HepG2 (cell line): ENCODE data around the gene LRIG3. TPM values are rescaled to one million over a fixed set of nuclear protein-coding genes. Genes with fewer than 3 reads are reported as not detected.

Experiments used
- ATAC-seq: fragments of 200-7000 bp; cut with Tn5 transposase; 3 replicates; pipeline ENCODE4 v1.9.1; 2020; ENCODE audit warnings: mild to moderate bottlenecking, moderate library complexity
- BruUV-seq: library from RNA; stranded (reverse); fragments of 400-500 nt; replicated peaks from 2 replicates; lab custom pipeline; 2021; lab: Mats Ljungman, UMichigan
- CTCF ChIA-PET: fragments of 300-600 bp; formaldehyde crosslinking; extraction: SDS; loops from one replicate; lab custom pipeline; 2021; ENCODE audit warnings: low total read pairs, inconsistent platforms, low intra/inter-chr PET ratio; lab: Yijun Ruan, JAX
- POLR2A ChIA-PET: fragments of 350-600 bp; sonication (Branson Sonifier 250); formaldehyde crosslinking; loops from one replicate; lab custom pipeline; 2020; ENCODE audit warnings: antibody characterized with exemption, inconsistent platforms; lab: Yijun Ruan, JAX
- DNase-seq: peaks from one replicate; pipeline ENCODE4 v3.0.0-alpha.2; 2015; ENCODE audit warnings: low spot score
- FAIRE-seq: peaks from 3 replicates; lab custom pipeline; 2011; peaks lifted over from hg19 to GRCh38; lab: Jason Lieb, UNC
- H2AFZ ChIP-seq: one replicate; pipeline ENCODE4 v1.6.1; 2011; ENCODE audit warnings: low read length, inconsistent platforms
- H3K27ac ChIP-seq: fragments of 300-600 bp; 3 replicates; pipeline ENCODE4 v1.8.0; 2011; ENCODE audit warnings: mixed run types, mild to moderate bottlenecking, mixed read lengths, low read length, inconsistent platforms; ENCODE audit not compliant: insufficient read depth; ENCODE audit errors: extremely low read length
- H3K27me3 ChIP-seq, 2 experiments: fragments of 200-600 bp in 1 of 2; 2 replicates in 1 of 2; 3 replicates in 1 of 2; pipeline versions ENCODE4 v1.6.0 to v1.8.0; 2011; ENCODE audit warnings: low read length in 2 of 2, mild to moderate bottlenecking in 2 of 2, moderate library complexity in 2 of 2, inconsistent platforms in 1 of 2; ENCODE audit not compliant: insufficient read depth in 2 of 2, control insufficient read depth in 1 of 2
- H3K36me3 ChIP-seq, 2 experiments: fragments of 200-600 bp in 1 of 2; replicated peaks in 1 of 2; 2 replicates in 1 of 2; 3 replicates in 1 of 2; pipeline versions ENCODE4 v1.5.1 to v1.8.0; 2011; ENCODE audit warnings: low read length in 2 of 2, inconsistent platforms in 1 of 2; ENCODE audit not compliant: insufficient read depth in 2 of 2, control insufficient read depth in 1 of 2
- H3K4me1 ChIP-seq: 2 replicates; pipeline ENCODE4 v1.5.1; 2012; ENCODE audit warnings: low read length, inconsistent platforms; ENCODE audit not compliant: insufficient read depth
- H3K4me2 ChIP-seq: 2 replicates; pipeline ENCODE4 v1.6.0; 2011; ENCODE audit warnings: low read depth, low read length, inconsistent platforms
- H3K4me3 ChIP-seq, 3 experiments: fragments of 200-600 bp in 1 of 3; sonication (generic), shearing (Covaris generic) in 1 of 3; replicated peaks in 1 of 3; 2 replicates each; pipeline ENCODE4 v1.5.1; 2011 to 2016; ENCODE audit warnings: low read length in 3 of 3, inconsistent platforms in 2 of 3, low read depth in 2 of 3, mild to moderate bottlenecking in 2 of 3, control low read depth in 1 of 3, mixed read lengths in 1 of 3; ENCODE audit not compliant: insufficient read depth in 1 of 3
- H3K79me2 ChIP-seq: one replicate; pipeline ENCODE4 v1.6.1; 2011; ENCODE audit warnings: low read length, inconsistent platforms; ENCODE audit not compliant: insufficient read depth
- H3K9ac ChIP-seq: 2 replicates; pipeline ENCODE4 v1.6.0; 2011; ENCODE audit warnings: mild to moderate bottlenecking, low read depth, low read length, inconsistent platforms; ENCODE audit not compliant: insufficient read depth
- H3K9me3 ChIP-seq: 2 replicates; pipeline ENCODE4 v1.5.1; 2012; ENCODE audit warnings: mild to moderate bottlenecking, low read length
- H4K20me1 ChIP-seq: 2 replicates; pipeline ENCODE4 v1.6.0; 2011; ENCODE audit warnings: inconsistent platforms, mild to moderate bottlenecking, low read length, moderate library complexity; ENCODE audit not compliant: insufficient read depth
- ESRRA ChIP-seq: sonication (generic); formaldehyde crosslinking; IDR thresholded peaks from 2 replicates; pipeline ENCODE4 v1.5.1; 2020; ENCODE audit warnings: mild to moderate bottlenecking, low read depth, missing genetic modification reagents
- HBP1 ChIP-seq: IDR thresholded peaks from 2 replicates; pipeline ENCODE4 v1.6.1; 2016; ENCODE audit warnings: low read depth, control low read depth
- HNF1B ChIP-seq: sonication (generic); formaldehyde crosslinking; IDR thresholded peaks from 2 replicates; pipeline ENCODE4 v1.5.1; 2020; ENCODE audit warnings: mild to moderate bottlenecking, moderate library complexity, missing genetic modification reagents
- HNF4A ChIP-seq: sonication (generic); formaldehyde crosslinking; IDR thresholded peaks from 2 replicates; pipeline ENCODE4 v1.4.0; 2020; ENCODE audit warnings: missing genetic modification reagents
- KLF15 ChIP-seq: sonication (generic); formaldehyde crosslinking; IDR thresholded peaks from 2 replicates; pipeline ENCODE4 v1.8.1; 2023; ENCODE audit warnings: borderline replicate concordance, mild to moderate bottlenecking, inconsistent platforms, missing genetic modification reagents, mixed read lengths
- KLF6 ChIP-seq: IDR thresholded peaks from 2 replicates; pipeline ENCODE4 v1.8.0; 2016; ENCODE audit warnings: missing biosample characterization, missing genetic modification reagents
- NR2C2 ChIP-seq: sonication (generic); formaldehyde crosslinking; IDR thresholded peaks from 2 replicates; pipeline ENCODE4 v1.4.0; 2020; ENCODE audit warnings: missing genetic modification reagents, mild to moderate bottlenecking, moderate library complexity, borderline replicate concordance
- NR2F6 ChIP-seq, 2 experiments: IDR thresholded peaks; 2 replicates each; pipeline ENCODE4 v1.6.1; 2016; ENCODE audit warnings: antibody characterized with exemption in 1 of 2, mild to moderate bottlenecking in 1 of 2
- TFDP1 ChIP-seq: IDR thresholded peaks from 2 replicates; pipeline ENCODE4 v1.6.1; 2016; ENCODE audit warnings: missing compliant biosample characterization, missing genetic modification reagents, borderline replicate concordance
- TFDP2 ChIP-seq: sonication (generic); formaldehyde crosslinking; IDR thresholded peaks from 2 replicates; pipeline ENCODE4 v1.4.0; 2020; ENCODE audit warnings: missing genetic modification reagents
- ZBTB2 ChIP-seq: sonication (generic); formaldehyde crosslinking; IDR thresholded peaks from 2 replicates; pipeline ENCODE4 v1.8.0; 2022; ENCODE audit warnings: low read depth, missing genetic modification reagents
- ZBTB33 ChIP-seq: sonication (generic); formaldehyde crosslinking; IDR thresholded peaks from 2 replicates; pipeline ENCODE4 v1.4.0; 2020; ENCODE audit warnings: missing genetic modification reagents
- ZNF839 ChIP-seq: sonication (generic); formaldehyde crosslinking; IDR thresholded peaks from 2 replicates; pipeline ENCODE4 v1.4.0; 2020; ENCODE audit warnings: missing genetic modification reagents, mild to moderate bottlenecking, borderline replicate concordance
- WGBS: methylation state at CpG from one replicate; pipeline ENCODE4 v1.1.6; 2017; ENCODE audit warnings: low lambda C conversion rate; 5-methylcytosine and 5-hydroxymethylcytosine counted together
- in situ Hi-C: cut with HindIII; loops from 2 replicates; pipeline ENCODE4 v1.10.0; 2017; ENCODE audit warnings: low pct_unique_long_range_greater_than_20kb; ENCODE audit not compliant: extremely low pct_ligation_motif_present
- intact Hi-C: fragments of 100-400 bp; cut with micrococcal nuclease; formaldehyde crosslinking; loops from one replicate; pipeline ENCODE4 v1.10.0; 2022; ENCODE audit not compliant: unreplicated experiment
- polyA plus RNA-seq, 8 experiments: library from polyadenylated mRNA; depleted of rRNA in 3 of 8; stranded (reverse) in 7 of 8; unstranded in 1 of 8; fragments of >200 nt; fragmentation: Illumina TruSeq in 4 of 8; extraction: Trizol in 4 of 8; gene quantifications; 2 replicates each; pipeline versions ENCODE4 v1.2.1 to v1.2.3, GENCODE V29; 2011 to 2016; ENCODE audit warnings: low read depth in 4 of 8, missing spikeins in 1 of 8, mixed read lengths in 1 of 8; ENCODE audit not compliant: insufficient read depth in 1 of 8
- total RNA-seq, 5 experiments: library from RNA; depleted of rRNA; stranded (reverse); fragments of >200 nt; fragmentation: Illumina TruSeq; extraction: Trizol; gene quantifications; 2 replicates each; pipeline ENCODE4 v1.2.3, GENCODE V29; 2016; ENCODE audit warnings: low read depth in 1 of 5

Gene LRIG3
- total and polyA plus RNA-seq, 2 of the 13 experiments (the other 11 are each of a cell fraction or from before 2014, with no cell fraction given): 7.7 to 17.4 TPM

- POLR2A ChIA-PET: no interaction called here
- no peak for FAIRE-seq
- no peak for TF ChIP-seq TFDP2 (CRISPR knock-in tag)
- TF ChIP-seq HNF1B: 0 out of 2 replicates have a peak, but pooled peaks have one; percentile 23
- TF ChIP-seq KLF6: no peak
- no peak for TF ChIP-seq TFDP1
- no peak for TF ChIP-seq NR2C2
- no peak for TF ChIP-seq ZNF839 (CRISPR knock-in tag)
- TF ChIP-seq NR2F6 (IDR thresholded peaks at IDR 0.05): no peak
- TF ChIP-seq NR2F6 (CRISPR knock-in tag; IDR thresholded peaks at IDR 0.05): no peak
- no peak for TF ChIP-seq KLF15 (CRISPR knock-in tag)
- no peak for TF ChIP-seq HBP1 (CRISPR knock-in tag)
- TF ChIP-seq ZBTB33 (CRISPR knock-in tag): peak; percentile 33; the same call in 1 of the 2 replicates
- no peak for TF ChIP-seq ESRRA (CRISPR knock-in tag)
- TF ChIP-seq ZBTB2 (CRISPR knock-in tag): no peak
- TF ChIP-seq HNF4A: peak; percentile 24; the same call in 1 of the 2 replicates
Observed at GRCh38 chr12:58860056-58860787, 60.1 kb downstream of the LRIG3 start.

More at GRCh38 chr12:58860056-58860787, 60.1 kb downstream of the LRIG3 start:
- WGBS: 22% methylated on average over 3 of the region's 8 CpGs
- in situ Hi-C loops (no loop called here), intact Hi-C loops (no loop called here)
- no peak overlapping the region for H3K27ac ChIP-seq
- ATAC-seq (peak; percentile 85), DNase-seq (peak; percentile 2)
- H2AFZ ChIP-seq: peak overlapping the region; percentile 6
- CTCF ChIA-PET: no interaction called here
- no TSS peak for BruUV-seq
- H3K9me3 ChIP-seq: no peaks in the 10 kb centered on the region
- no peaks in the 10 kb centered on the region for H3K79me2 ChIP-seq
- H3K27me3 ChIP-seq: no peaks in the 10 kb centered on the region; a peak in 1 of 5 replicates
- peaks cover 9% of the 10 kb centered on the region for H3K4me1 ChIP-seq
- peak overlapping the region; percentile 57 for H3K4me2 ChIP-seq
- peak overlapping the region in 1 of 3 experiments; percentile 37; a peak in 2 of 6 replicates for H3K4me3 ChIP-seq
- no peaks in the 10 kb centered on the region for H3K36me3 ChIP-seq
- no peak overlapping the region for H3K9ac ChIP-seq
- H4K20me1 ChIP-seq: no peaks in the 10 kb centered on the region
